IMR-90 (cell line): Measurements from ENCODE around the gene CLDN9. TPM values are rescaled to one million over a fixed set of nuclear protein-coding genes. Genes with fewer than 3 reads are reported as not detected.

ENCODE experiments used
- ATAC-seq: fragments of 200-7000 bp; cut with Tn5 transposase; 2 replicates; pipeline ENCODE4 v1.9.1; 2020; ENCODE audit warnings: low read depth, mild to moderate bottlenecking, moderate library complexity
- BruUV-seq: library from RNA; stranded (reverse); fragments of 400-500 nt; replicated peaks from 2 replicates; lab custom pipeline; 2021; lab: Mats Ljungman, UMichigan
- CTCF ChIA-PET: fragments of 300-600 bp; formaldehyde crosslinking; extraction: SDS; loops from one replicate; lab custom pipeline; 2021; ENCODE audit warnings: antibody characterized with exemption; lab: Yijun Ruan, JAX
- POLR2A ChIA-PET: fragments of 300-600 bp; sonication (Branson Sonifier 250); formaldehyde crosslinking; loops from one replicate; lab custom pipeline; 2022; ENCODE audit warnings: antibody characterized with exemption; ENCODE audit not compliant: unreplicated experiment; lab: Charles Lee
- DNase-seq: peaks from one replicate; pipeline ENCODE4 v3.0.0; 2013
- H2AFZ ChIP-seq: replicated peaks from 2 replicates; pipeline ENCODE3; 2013; ENCODE audit warnings: low read length, mild to moderate bottlenecking; ENCODE audit not compliant: poor library complexity
- H2AK5ac ChIP-seq: 2 replicates; pipeline ENCODE4 v1.6.1; 2013; ENCODE audit warnings: low read depth, low read length, inconsistent platforms
- H2AK9ac ChIP-seq: replicated peaks from 2 replicates; pipeline ENCODE3; 2013; ENCODE audit warnings: mild to moderate bottlenecking, low read depth, low read length, moderate library complexity; ENCODE audit not compliant: poor library complexity
- H2BK120ac ChIP-seq: 2 replicates; pipeline ENCODE4 v1.6.1; 2013; ENCODE audit warnings: low read depth, low read length, inconsistent platforms
- H2BK15ac ChIP-seq: 3 replicates; pipeline ENCODE4 v1.6.1; 2013; ENCODE audit warnings: low read depth, low read length, inconsistent platforms
- H2BK20ac ChIP-seq: 2 replicates; pipeline ENCODE4 v1.6.1; 2013; ENCODE audit warnings: low read depth, mild to moderate bottlenecking, inconsistent platforms, low read length, moderate library complexity
- H2BK5ac ChIP-seq: 2 replicates; pipeline ENCODE4 v1.6.1; 2013; ENCODE audit warnings: mild to moderate bottlenecking, low read depth, low read length, inconsistent platforms; ENCODE audit not compliant: poor library complexity, severe bottlenecking
- H3K14ac ChIP-seq: replicated peaks from 2 replicates; pipeline ENCODE4 v1.6.1; 2013; ENCODE audit warnings: low read depth, low read length, inconsistent platforms
- H3K18ac ChIP-seq: 2 replicates; pipeline ENCODE4 v1.6.1; 2013; ENCODE audit warnings: low read depth, low read length, control low read depth
- H3K23ac ChIP-seq: 2 replicates; pipeline ENCODE4 v1.6.1; 2013; ENCODE audit warnings: low read depth, low read length, inconsistent platforms
- H3K27ac ChIP-seq: 2 replicates; pipeline ENCODE4 v1.5.1; 2013; ENCODE audit warnings: mild to moderate bottlenecking, control low read depth, low read length; ENCODE audit not compliant: insufficient read depth
- H3K27me3 ChIP-seq: 2 replicates; pipeline ENCODE4 v1.6.1; 2013; ENCODE audit warnings: low read length; ENCODE audit not compliant: control insufficient read depth, insufficient read depth
- H3K36me3 ChIP-seq: 2 replicates; pipeline ENCODE4 v1.6.1; 2013; ENCODE audit warnings: low read length, mixed read lengths; ENCODE audit not compliant: control insufficient read depth, insufficient read depth
- H3K4ac ChIP-seq: 2 replicates; pipeline ENCODE4 v1.6.1; 2013; ENCODE audit warnings: low read depth, low read length, inconsistent platforms
- H3K4me1 ChIP-seq: 2 replicates; pipeline ENCODE4 v1.6.1; 2013; ENCODE audit warnings: low read length, mixed read lengths; ENCODE audit not compliant: control insufficient read depth, insufficient read depth
- H3K4me2 ChIP-seq: 2 replicates; pipeline ENCODE4 v1.6.1; 2013; ENCODE audit warnings: low read depth, mild to moderate bottlenecking, control low read depth, low read length, moderate library complexity
- H3K4me3 ChIP-seq: 2 replicates; pipeline ENCODE4 v1.5.1; 2013; ENCODE audit warnings: low read depth, mild to moderate bottlenecking, control low read depth, low read length, moderate library complexity; ENCODE audit not compliant: insufficient read depth
- H3K56ac ChIP-seq: 2 replicates; pipeline ENCODE4 v1.6.1; 2013; ENCODE audit warnings: low read length, inconsistent platforms; ENCODE audit not compliant: insufficient read depth; ENCODE audit errors: extremely low read depth
- H3K79me1 ChIP-seq, 2 experiments: 2 replicates each; pipeline ENCODE4 v1.6.1; 2013; ENCODE audit warnings: low read length in 2 of 2, inconsistent platforms in 1 of 2, low read depth in 1 of 2
- H3K9ac ChIP-seq: 2 replicates; pipeline ENCODE4 v1.6.1; 2013; ENCODE audit warnings: low read depth, low read length, control low read depth
- H3K9me1 ChIP-seq: 2 replicates; pipeline ENCODE4 v1.6.1; 2013; ENCODE audit warnings: low read length, inconsistent platforms; ENCODE audit not compliant: insufficient read depth
- H3K9me3 ChIP-seq: 2 replicates; pipeline ENCODE4 v1.6.1; 2013; ENCODE audit warnings: low read length; ENCODE audit not compliant: control insufficient read depth, insufficient read depth
- H4K20me1 ChIP-seq: 2 replicates; pipeline ENCODE4 v1.6.1; 2013; ENCODE audit warnings: low read length, inconsistent platforms; ENCODE audit not compliant: insufficient read depth
- H4K5ac ChIP-seq: 2 replicates; pipeline ENCODE4 v1.6.1; 2013; ENCODE audit warnings: mild to moderate bottlenecking, low read depth, low read length, control low read depth
- H4K8ac ChIP-seq, 2 experiments: 2 replicates each; pipeline ENCODE4 v1.6.1; 2013; ENCODE audit warnings: low read depth in 2 of 2, low read length in 2 of 2, control low read depth in 1 of 2, inconsistent platforms in 1 of 2
- H4K91ac ChIP-seq: 2 replicates; pipeline ENCODE4 v1.6.1; 2013; ENCODE audit warnings: low read depth, low read length, inconsistent platforms; ENCODE audit not compliant: insufficient read depth
- POLR2A ChIP-seq: IDR thresholded peaks from 2 replicates; pipeline ENCODE4 v1.6.1; 2012; ENCODE audit warnings: mild to moderate bottlenecking, low read depth, low read length
- USF2 ChIP-seq: fragments of 150-350 bp; IDR thresholded peaks from 2 replicates; pipeline ENCODE4 v1.6.1; 2017; ENCODE audit warnings: mild to moderate bottlenecking, antibody characterized with exemption, low read length, low read depth
- WGBS, 2 experiments: methylation state at CpG; one replicate each; pipeline versions ENCODE4 v1.1.5 to v1.1.7; 2013; ENCODE audit warnings: missing lambda C conversion rate in 2 of 2; ENCODE audit not compliant: insufficient read length in 1 of 2; ENCODE audit errors: extremely low coverage in 2 of 2; 5-methylcytosine and 5-hydroxymethylcytosine counted together
- dilution Hi-C: fragments of 300-500 bp; cut with HindIII; formaldehyde crosslinking; loops from one replicate; pipeline ENCODE4 v1.14.3; 2018; ENCODE audit warnings: low sequenced_read_pairs; ENCODE audit not compliant: unreplicated experiment
- in situ Hi-C: fragments of 300-500 bp; cut with MboI; formaldehyde crosslinking; loops from 3 replicates; pipeline ENCODE4 v1.14.3; 2019; ENCODE audit warnings: low sequenced_read_pairs, inconsistent platforms, mixed read lengths
- intact Hi-C: fragments of 100-400 bp; cut with micrococcal nuclease; formaldehyde crosslinking; loops from 2 replicates; pipeline ENCODE4 v1.10.0; 2022
- polyA plus RNA-seq, 3 experiments: library from polyadenylated mRNA; depleted of rRNA; stranded (reverse); fragments of >200 nt; gene quantifications; 2 replicates each; pipeline ENCODE4 v1.2.3, GENCODE V29; 2012; ENCODE audit warnings: low replicate concordance in 1 of 3
- total RNA-seq: library from RNA; depleted of rRNA; stranded (reverse); fragments of >200 nt; gene quantifications from 2 replicates; pipeline ENCODE4 v1.2.3, GENCODE V29; 2012

Gene CLDN9
- total and polyA plus RNA-seq, 2 of the 4 experiments (the other 2 are of a cell fraction) = 0.05 TPM; not detected in 1

GRCh38 chr16:2992383-2993081, 20.2 kb upstream of the CLDN9 start:
- dilution Hi-C loops = no loop called here
- no peak overlapping the region for H4K91ac ChIP-seq
- no peak overlapping the region for H2BK5ac ChIP-seq
- H2AK9ac ChIP-seq = no peak overlapping the region
- in situ Hi-C loops = no loop called here
- H3K36me3 ChIP-seq = no peaks in the 10 kb centered on the region
- H3K9ac ChIP-seq = no peak overlapping the region
- H3K27me3 ChIP-seq = peaks cover 41% of the 10 kb centered on the region
- no peak overlapping the region for H3K4me3 ChIP-seq
- no peak overlapping the region for H3K27ac ChIP-seq
- H3K14ac ChIP-seq = no peak overlapping the region
- no TSS peak for BruUV-seq
- ATAC-seq = no peak
- H3K4ac ChIP-seq = no peak overlapping the region
- intact Hi-C loops = no loop called here
- H3K79me1 ChIP-seq = no peaks in the 10 kb centered on the region
- no peaks in the 10 kb centered on the region for H3K9me1 ChIP-seq
- H4K8ac ChIP-seq = no peak overlapping the region
- no peak overlapping the region for H3K4me2 ChIP-seq
- no peak overlapping the region for H3K18ac ChIP-seq
- no peak overlapping the region for H2BK20ac ChIP-seq
- POLR2A ChIA-PET = no interaction called here
- 94% methylated on average over 4 of the region's 14 CpGs; no CpG with 5 or more reads in 1 of the 2 experiments for WGBS, 2 experiments
- TF ChIP-seq POLR2A = no peak
- TF ChIP-seq USF2 = no peak
- no peaks in the 10 kb centered on the region for H3K4me1 ChIP-seq
- no peak overlapping the region for H3K56ac ChIP-seq
- no peak for DNase-seq
- no peaks in the 10 kb centered on the region for H3K9me3 ChIP-seq
- H2AK5ac ChIP-seq = no peak overlapping the region
- CTCF ChIA-PET = no interaction called here
- no peaks in the 10 kb centered on the region for H4K20me1 ChIP-seq
- no peak overlapping the region for H2BK120ac ChIP-seq
- H4K5ac ChIP-seq = no peak overlapping the region
- H2AFZ ChIP-seq = no peak overlapping the region
- no peak overlapping the region for H2BK15ac ChIP-seq
- H3K23ac ChIP-seq = no peak overlapping the region
